HG02610 (cell line): Measurements from ENCODE around the gene IL16.
"Not testable (repeated sequence)": the region's sequence is repeated elsewhere in the genome, so short reads cannot be mapped to it uniquely, and the experiment has no call there.

Source experiments
- ATAC-seq: cut with Tn5 transposase; IDR thresholded peaks from one replicate; pipeline ENCODE4 v1.9.1; 2021; ENCODE audit warnings: mild to moderate bottlenecking, moderate library complexity; ENCODE audit not compliant: unreplicated experiment

The IL16 gene

GRCh38 chr15:81309647-81310450, 113.2 kb downstream of the IL16 start:
- no peak for ATAC-seq

GRCh38 chr15:81310480-81310879, 113.8 kb downstream of the IL16 start:
- ATAC-seq: no peak

GRCh38 chr15:81311752-81312464, 115.2 kb downstream of the IL16 start:
- peak; percentile 50 for ATAC-seq

GRCh38 chr15:81312790-81313543, 116.3 kb downstream of the IL16 start:
- no peak for ATAC-seq

GRCh38 chr15:81313686-81314085, 117.0 kb downstream of the IL16 start:
- ATAC-seq: no peak

GRCh38 chr15:81314378-81314777, 117.7 kb downstream of the IL16 start:
- no peak for ATAC-seq

GRCh38 chr15:81315452-81316175, 118.9 kb downstream of the IL16 start:
- no peak for ATAC-seq

- no peak for ATAC-seq
These were observed 119.6 kb downstream of the IL16 start for GRCh38 chr15:81316267-81316666.

- ATAC-seq: no peak
These were observed 121.0 kb downstream of the IL16 start for GRCh38 chr15:81317642-81318017.

GRCh38 chr15:81321667-81322066, 125.0 kb downstream of the IL16 start:
- ATAC-seq: no peak

GRCh38 chr15:81322676-81323253, 126.1 kb downstream of the IL16 start:
- ATAC-seq: no peak

- ATAC-seq: no peak
These were observed 126.9 kb downstream of the IL16 start for GRCh38 chr15:81323559-81323943.

GRCh38 chr15:81323944-81324881, 127.5 kb downstream of the IL16 start, which contains the start of gene STARD5:
Gene STARD5, minus strand, starts transcription at chr15:81324141. Its CDS starts 42 bp downstream, at chr15:81324099.
- peak; percentile 100 for ATAC-seq

- ATAC-seq: no peak
These were observed 130.0 kb downstream of the IL16 start for GRCh38 chr15:81326466-81327212.

GRCh38 chr15:81327516-81327915, 130.8 kb downstream of the IL16 start:
- ATAC-seq: no peak

- no peak for ATAC-seq
These were observed 132.8 kb downstream of the IL16 start for GRCh38 chr15:81329446-81329845.

- no peak for ATAC-seq
These were observed 133.8 kb downstream of the IL16 start for GRCh38 chr15:81330366-81331090.

- not testable (repeated sequence) for ATAC-seq
These were observed 134.5 kb downstream of the IL16 start for GRCh38 chr15:81331141-81331540.
